CD4-positive, alpha-beta T cell (primary cell): ENCODE results near the gene SH3RF3. TPM values are rescaled to one million over a fixed set of nuclear protein-coding genes. Genes with fewer than 3 reads are reported as not detected.

Experiments
- ATAC-seq: fragments of 200-7000 bp; cut with Tn5 transposase; one replicate; pipeline ENCODE4 v1.10.0; 2022; ENCODE audit warnings: mild to moderate bottlenecking; ENCODE audit not compliant: poor library complexity
- CTCF ChIA-PET: fragments of 350-600 bp; sonication (Branson Sonifier 250); formaldehyde crosslinking; loops from one replicate; lab custom pipeline; 2021; ENCODE audit warnings: antibody characterized with exemption, inconsistent platforms; lab: Charles Lee
- POLR2A ChIA-PET: fragments of 350-600 bp; sonication (Branson Sonifier 250); formaldehyde crosslinking; loops from one replicate; lab custom pipeline; 2021; ENCODE audit warnings: antibody characterized with exemption, inconsistent platforms; lab: Charles Lee
- DNase-seq, 14 experiments: peaks; one replicate each; pipeline ENCODE4 v3.0.0-alpha.2; 2013 to 2020; ENCODE audit warnings: mixed read lengths in 2 of 14
- H3K27ac ChIP-seq, 2 donors: one replicate each; pipeline versions ENCODE4 v1.5.1 to v1.7.0; 2013; ENCODE audit warnings: low read length in 2 of 2, low read depth in 1 of 2, mild to moderate bottlenecking in 1 of 2
- H3K27me3 ChIP-seq, 2 experiments: 1 replicate in 1 of 2; 2 replicates in 1 of 2; pipeline versions ENCODE4 v1.6.1 to v1.7.0; 2013; ENCODE audit warnings: low read length in 2 of 2, control low read depth in 1 of 2, mild to moderate bottlenecking in 1 of 2, moderate library complexity in 1 of 2; ENCODE audit not compliant: insufficient read depth in 2 of 2, control insufficient read depth in 1 of 2
- H3K36me3 ChIP-seq: one replicate; pipeline ENCODE4 v1.6.1; 2013; ENCODE audit warnings: low read length, control low read depth; ENCODE audit not compliant: insufficient read depth
- H3K4me1 ChIP-seq: one replicate; pipeline ENCODE4 v1.6.1; 2013; ENCODE audit warnings: low read length, control low read depth; ENCODE audit not compliant: insufficient read depth
- H3K4me3 ChIP-seq: one replicate; pipeline ENCODE4 v1.5.1; 2013; ENCODE audit warnings: mild to moderate bottlenecking, low read length, moderate library complexity
- H3K9me3 ChIP-seq, 2 experiments: 1 replicate in 1 of 2; 2 replicates in 1 of 2; pipeline versions ENCODE4 v1.6.1 to v1.7.0; 2013; ENCODE audit warnings: low read length in 2 of 2, mild to moderate bottlenecking in 2 of 2, control low read depth in 1 of 2, moderate library complexity in 1 of 2; ENCODE audit not compliant: control insufficient read depth in 1 of 2, insufficient read depth in 1 of 2
- H3K27ac Mint-ChIP-seq: one replicate; pipeline ENCODE4 v1.8.0; 2020; ENCODE audit warnings: mixed read lengths
- H3K27me3 Mint-ChIP-seq: one replicate; pipeline ENCODE4 v1.8.0; 2021; ENCODE audit warnings: mixed read lengths
- H3K36me3 Mint-ChIP-seq: one replicate; pipeline ENCODE4 v1.8.0; 2021; ENCODE audit warnings: low read depth, mixed read lengths
- H3K4me1 Mint-ChIP-seq: one replicate; pipeline ENCODE4 v1.8.0; 2021; ENCODE audit warnings: low read depth, mixed read lengths
- H3K4me3 Mint-ChIP-seq: one replicate; pipeline ENCODE4 v1.8.0; 2020; ENCODE audit warnings: mild to moderate bottlenecking, mixed read lengths
- H3K9me3 Mint-ChIP-seq: one replicate; pipeline ENCODE4 v1.8.0; 2020; ENCODE audit warnings: mixed read lengths
- CTCF ChIP-seq: fragments of 200-600 bp; IDR thresholded peaks from one replicate; pipeline ENCODE4 v1.8.0; 2022; ENCODE audit warnings: antibody characterized with exemption, mild to moderate bottlenecking
- intact Hi-C, 2 experiments: fragments of 100-400 bp; cut with DNase I in 1 of 2; cut with micrococcal nuclease in 1 of 2; formaldehyde crosslinking; loops; one replicate each; pipeline versions ENCODE4 v1.15.1 to v1.9.0; 2023 to 2025; cut with DNase I, micrococcal nuclease
- total RNA-seq, 174 experiments: library from RNA in 2 of 174; stranded (reverse) in 2 of 174; gene quantifications; one replicate each; pipeline ENCODE4 v1.2.3 and lab custom pipeline; 2021 to 2026

The SH3RF3 gene
- total RNA-seq, 2 experiments from 2014 or later, result 5.2 to 5.9 TPM

DNA sequence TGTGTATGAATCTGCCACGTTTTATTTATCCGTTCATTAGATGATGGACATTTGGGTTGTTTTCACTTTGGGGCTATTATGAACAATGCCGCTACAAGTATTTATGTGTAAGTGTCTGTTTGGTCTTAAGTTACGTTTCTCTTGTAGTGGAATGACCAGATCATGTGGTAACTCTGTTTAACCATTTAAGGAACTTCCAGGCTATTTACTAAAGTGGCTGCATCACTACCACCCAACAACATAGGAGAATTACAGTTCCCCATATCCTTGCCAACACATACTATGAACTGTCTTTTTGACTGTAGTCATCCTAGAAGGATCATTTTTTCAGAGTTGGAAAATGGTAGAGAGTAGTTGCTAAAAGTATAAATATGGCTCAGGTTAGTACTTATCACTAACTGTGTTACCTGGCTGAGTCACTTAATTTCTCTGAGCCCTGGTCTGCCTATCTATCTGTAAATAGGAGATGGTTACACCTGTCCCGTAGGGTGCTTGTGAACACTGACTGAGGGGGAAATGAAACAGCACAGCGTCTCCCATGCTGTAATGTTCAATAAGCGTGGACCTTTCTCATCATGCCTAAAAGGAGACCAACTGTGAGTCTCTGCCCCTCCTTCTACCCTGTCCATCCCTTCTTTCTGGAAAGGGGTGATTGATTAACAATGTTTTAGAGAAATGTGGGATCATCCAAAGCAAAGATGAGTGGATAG, 103.1 kb downstream of the SH3RF3 start:
- no peak for TF ChIP-seq CTCF
- no peaks in the 10 kb centered on the region for H3K9me3 ChIP-seq
- Mint-ChIP-seq H3K4me1 (peaks cover 20% of the 10 kb centered on the region), H3K36me3 (no peaks in the 10 kb centered on the region), H3K27me3 (peaks cover 14% of the 10 kb centered on the region), H3K4me3 (no peak overlapping the region), H3K9me3 (no peaks in the 10 kb centered on the region), H3K27ac (no peak overlapping the region)
- no peaks in the 10 kb centered on the region for H3K27me3 ChIP-seq
- CTCF ChIA-PET, result no interaction called here
- peaks cover 3% of the 10 kb centered on the region for H3K4me1 ChIP-seq
- intact Hi-C loops, result no loop called here
- POLR2A ChIA-PET, result interaction anchor here (1.4 kb wide), 1 partner anchor 14 kb away, joined by 3 read pairs; no protein-coding TSS in a partner anchor
- ATAC-seq, result no peak
- H3K4me3 ChIP-seq, result no peak overlapping the region
- DNase-seq, result no peak
- no peaks in the 10 kb centered on the region for H3K36me3 ChIP-seq
- H3K27ac ChIP-seq, result no peak overlapping the region

GRCh38 chr2:109232909-109233308, 103.9 kb downstream of the SH3RF3 start:
- no peak overlapping the region for H3K4me3 ChIP-seq
- intact Hi-C loops, result no loop called here
- CTCF ChIA-PET, result no interaction called here
- POLR2A ChIA-PET, result no interaction called here
- ATAC-seq, result no peak
- no peaks in the 10 kb centered on the region for H3K9me3 ChIP-seq
- Mint-ChIP-seq H3K27me3 (peaks cover 14% of the 10 kb centered on the region), H3K27ac (no peak overlapping the region), H3K36me3 (no peaks in the 10 kb centered on the region), H3K4me3 (no peak overlapping the region), H3K4me1 (peaks cover 26% of the 10 kb centered on the region), H3K9me3 (no peaks in the 10 kb centered on the region)
- H3K36me3 ChIP-seq, result no peaks in the 10 kb centered on the region
- DNase-seq, result no peak
- H3K27me3 ChIP-seq, result no peaks in the 10 kb centered on the region
- peaks cover 5% of the 10 kb centered on the region for H3K4me1 ChIP-seq
- H3K27ac ChIP-seq, result no peak overlapping the region
- TF ChIP-seq CTCF, result no peak

DNA sequence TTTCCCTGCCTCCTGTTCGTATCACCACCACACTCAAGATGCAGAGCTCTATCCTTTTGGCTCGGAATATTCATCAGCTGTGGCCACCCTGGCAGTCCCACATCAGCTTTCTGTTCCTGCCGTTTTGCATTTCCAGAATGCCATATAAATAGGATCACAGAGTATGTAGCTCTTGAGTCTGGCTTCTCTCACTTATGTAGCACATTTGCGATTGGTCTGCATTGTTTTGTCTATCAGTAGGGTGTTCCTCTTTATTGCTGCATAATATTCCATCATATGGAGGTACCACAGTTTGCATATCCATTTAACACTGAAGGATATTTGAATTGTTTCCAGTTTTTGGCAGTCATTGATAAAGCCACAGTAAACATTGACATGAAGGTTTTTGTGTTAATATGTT, 104.6 kb downstream of the SH3RF3 start:
- Mint-ChIP-seq H3K9me3 (no peaks in the 10 kb centered on the region), H3K27ac (no peak overlapping the region), H3K36me3 (no peaks in the 10 kb centered on the region), H3K4me3 (no peak overlapping the region), H3K4me1 (peaks cover 31% of the 10 kb centered on the region), H3K27me3 (peaks cover 14% of the 10 kb centered on the region)
- no peaks in the 10 kb centered on the region for H3K27me3 ChIP-seq
- no peak for ATAC-seq
- POLR2A ChIA-PET, result interaction anchor here (0.6 kb wide), 1 partner anchor 89 kb away, joined by 3 read pairs; no protein-coding TSS in a partner anchor
- H3K36me3 ChIP-seq, result no peaks in the 10 kb centered on the region
- TF ChIP-seq CTCF, result no peak
- H3K9me3 ChIP-seq, result no peaks in the 10 kb centered on the region
- peaks cover 11% of the 10 kb centered on the region for H3K4me1 ChIP-seq
- no peak for DNase-seq
- intact Hi-C loops, result no loop called here
- no peak overlapping the region for H3K27ac ChIP-seq
- CTCF ChIA-PET, result no interaction called here
- H3K4me3 ChIP-seq, result no peak overlapping the region
